ENCODE measurements around the gene THAP8.

GRCh38 chr19:36100476-36100875 lies 46.4 kb upstream of the THAP8 start:
- TF ChIP-seq ZBTB43 (CRISPR knock-in tag; conservative IDR thresholded peaks at IDR 0.05) (no peak), BHLHE40 (IDR thresholded peaks at IDR 0.05; ENCODE audit: low read length) (no peak), HOXA3 (CRISPR knock-in tag; IDR thresholded peaks at IDR 0.05) (no peak), TFE3 (CRISPR knock-in tag; IDR thresholded peaks at IDR 0.05) (no peak), PRDM15 (CRISPR knock-in tag; IDR thresholded peaks at IDR 0.05) (no peak)
